K562 (cell line): ENCODE data around the gene SPTBN2. TPM values are rescaled to one million over a fixed set of nuclear protein-coding genes. Genes with fewer than 3 reads are reported as not detected.

Source experiments
- ETS1 ChIP-seq: conservative IDR thresholded peaks from 2 replicates; pipeline ENCODE4 v1.6.1; 2011; ENCODE audit warnings: low read depth, mild to moderate bottlenecking, low read length; ENCODE audit not compliant: control insufficient read depth
- ETV1 ChIP-seq: fragments of 450-650 bp; conservative IDR thresholded peaks from 2 replicates; pipeline ENCODE4 v1.6.1; 2016; ENCODE audit warnings: missing genetic modification characterization, control low read depth, low read depth, missing compliant biosample characterization
- IFI16 ChIP-seq: fragments of 250-450 bp; sonication (Bioruptor Pico); IDR thresholded peaks from 2 replicates; pipeline ENCODE4 v2.1.2; 2022; ENCODE audit warnings: mild to moderate bottlenecking, inconsistent platforms
- MGA ChIP-seq: fragments of 450-650 bp; IDR thresholded peaks from 2 replicates; pipeline ENCODE4 v1.6.1; 2016; ENCODE audit warnings: mild to moderate bottlenecking, moderate library complexity
- PBX2 ChIP-seq, 2 experiments: IDR thresholded peaks in 1 of 2; conservative IDR thresholded peaks in 1 of 2; 2 replicates each; pipeline ENCODE4 v1.6.1; 2016; ENCODE audit warnings: low read depth in 2 of 2, mild to moderate bottlenecking in 1 of 2, missing compliant biosample characterization in 1 of 2, missing genetic modification characterization in 1 of 2, moderate library complexity in 1 of 2
- SMARCA4 ChIP-seq: fragments of 450-650 bp; IDR thresholded peaks from 2 replicates; pipeline ENCODE4 v1.6.1; 2016
- U2AF2 ChIP-seq: fragments of 200-400 bp; formaldehyde crosslinking; optimal IDR thresholded peaks from 2 replicates; pipeline ENCODE3; 2017; ENCODE audit warnings: low read depth, mild to moderate bottlenecking, low read length
- ZNF133 ChIP-seq: fragments of 250-450 bp; sonication (Bioruptor Pico); IDR thresholded peaks from 2 replicates; pipeline ENCODE4 v1.4.0; 2020; ENCODE audit warnings: mild to moderate bottlenecking
- ZNF740 ChIP-seq, 3 experiments: fragments of 200-800 bp in 1 of 3; sonication (Bioruptor generic) in 1 of 3; sonication (generic) in 1 of 3; formaldehyde crosslinking in 1 of 3; IDR thresholded peaks; 2 replicates each; pipeline versions ENCODE4 v1.6.1 to v1.8.0; 2016 to 2022; ENCODE audit warnings: mild to moderate bottlenecking in 2 of 3, missing compliant biosample characterization in 2 of 3, missing genetic modification characterization in 2 of 3, missing genetic modification reagents in 1 of 3
- polyA plus RNA-seq, 8 experiments: library from polyadenylated mRNA; depleted of rRNA in 4 of 8; stranded (reverse) in 5 of 8; unstranded in 3 of 8; fragments of >200 nt; fragmentation: Nextera tagmentation in 2 of 8; fragmentation: Illumina TruSeq in 1 of 8; extraction: Ambion mirVana in 2 of 8; extraction: Trizol in 1 of 8; gene quantifications; 2 replicates each; pipeline versions ENCODE4 v1.2.1 to v1.2.3, GENCODE V29; 2011 to 2014; ENCODE audit warnings: inconsistent platforms in 1 of 8, missing spikeins in 1 of 8
- total RNA-seq, 7 experiments: library from RNA; depleted of rRNA in 6 of 7; stranded (reverse); fragments of >200 nt in 6 of 7; fragmentation: Illumina TruSeq in 2 of 7; extraction: Trizol in 2 of 7; gene quantifications; 2 replicates each; pipeline versions ENCODE4 v1.2.1 to v1.2.3, GENCODE V29; 2011 to 2021; ENCODE audit warnings: low replicate concordance in 1 of 7

SPTBN2 gene
- total and polyA plus RNA-seq, 9 of the 15 experiments (the other 6 are each of a cell fraction or from before 2014, with no cell fraction given): 0.38 to 56.5 (median 19.7) TPM

GRCh38 chr11:66728693-66729385 is at the start of gene SPTBN2 (continued):
- TF ChIP-seq MGA (0 out of 2 replicates have a peak, but pooled peaks have one; percentile 14), ZNF133 (CRISPR knock-in tag) (no peak), SMARCA4 (peak; percentile 68), PBX2 (CRISPR knock-in tag; IDR thresholded peaks at IDR 0.05; ENCODE audit: low read depth) (no peak), PBX2 (tag; conservative IDR thresholded peaks at IDR 0.05; ENCODE audit: low read depth) (peak; percentile 64), IFI16 (CRISPR knock-in tag) (no peak), ETS1 (no peak), ETV1 (tag) (no peak), U2AF2 (no peak), ZNF740 (CRISPR knock-in tag; IDR thresholded peaks at IDR 0.05) (no peak; the same call in 1 of the 2 replicates), ZNF740 (tag; IDR thresholded peaks at IDR 0.05) (no peak)
